H1 (cell line): ENCODE data around the gene NOS1AP. TPM values are rescaled to one million over a fixed set of nuclear protein-coding genes. Genes with fewer than 3 reads are reported as not detected.

Experiments used
- CTCF ChIA-PET: fragments of 300-600 bp; sonication (Branson Sonifier 250); formaldehyde crosslinking; loops from one replicate; lab custom pipeline; 2021; ENCODE audit not compliant: partially characterized antibody; lab: Charles Lee
- POLR2A ChIA-PET: fragments of 300-600 bp; sonication (Branson Sonifier 250); formaldehyde crosslinking; loops from one replicate; lab custom pipeline; 2021; ENCODE audit warnings: inconsistent platforms; ENCODE audit not compliant: partially characterized antibody; lab: Charles Lee
- DNase-seq, 2 experiments: peaks; one replicate each; pipeline versions ENCODE4 v3.0.0 to v3.0.0-alpha.2; 2010 to 2022; ENCODE audit warnings: low spot score in 2 of 2, low read depth in 1 of 2, mixed read lengths in 1 of 2
- FAIRE-seq: peaks from 2 replicates; lab custom pipeline; 2011; peaks lifted over from hg19 to GRCh38; lab: Jason Lieb, UNC
- H2AFZ ChIP-seq: 2 replicates; pipeline ENCODE4 v1.8.1; 2012; ENCODE audit warnings: low read length, inconsistent platforms
- H2AK5ac ChIP-seq: 2 replicates; pipeline ENCODE4 v1.6.1; 2013; ENCODE audit warnings: low read depth, low read length
- H2BK120ac ChIP-seq: replicated peaks from 2 replicates; pipeline ENCODE3; 2013; ENCODE audit warnings: low read depth, low read length, inconsistent platforms
- H2BK12ac ChIP-seq: 2 replicates; pipeline ENCODE4 v1.6.1; 2013; ENCODE audit warnings: low read depth, low read length
- H2BK15ac ChIP-seq: 2 replicates; pipeline ENCODE4 v1.6.1; 2013; ENCODE audit warnings: low read length
- H2BK20ac ChIP-seq: 2 replicates; pipeline ENCODE4 v1.6.1; 2013; ENCODE audit warnings: low read length
- H2BK5ac ChIP-seq: 2 replicates; pipeline ENCODE4 v1.6.1; 2013; ENCODE audit warnings: low read depth, low read length
- H3K14ac ChIP-seq: 2 replicates; pipeline ENCODE4 v1.6.1; 2013; ENCODE audit warnings: inconsistent platforms; ENCODE audit not compliant: insufficient read length
- H3K18ac ChIP-seq: 2 replicates; pipeline ENCODE4 v1.6.1; 2013; ENCODE audit warnings: low read length; ENCODE audit errors: extremely low read depth
- H3K23ac ChIP-seq: 2 replicates; pipeline ENCODE4 v1.6.1; 2013; ENCODE audit warnings: inconsistent platforms; ENCODE audit not compliant: insufficient read length
- H3K23me2 ChIP-seq: 2 replicates; pipeline ENCODE4 v1.6.1; 2013; ENCODE audit warnings: low read depth, low read length
- H3K27ac ChIP-seq: 2 replicates; pipeline ENCODE4 v1.6.1; 2011; ENCODE audit warnings: low read depth, low read length, inconsistent platforms
- H3K27me3 ChIP-seq, 4 experiments: replicated peaks in 1 of 4; 1 replicate in 1 of 4; 2 replicates in 3 of 4; pipeline versions ENCODE4 v1.6.1 to v1.8.1; 2011 to 2013; ENCODE audit warnings: low read length in 3 of 4, mild to moderate bottlenecking in 3 of 4, inconsistent platforms in 2 of 4, mixed read lengths in 2 of 4, moderate library complexity in 1 of 4; ENCODE audit not compliant: control insufficient read depth in 3 of 4, insufficient read depth in 3 of 4; ENCODE audit errors: extremely low read depth in 1 of 4
- H3K36me3 ChIP-seq, 4 experiments: 2 replicates each; pipeline versions ENCODE4 v1.6.1 to v1.8.1; 2011 to 2013; ENCODE audit warnings: mild to moderate bottlenecking in 4 of 4, low read length in 3 of 4, moderate library complexity in 2 of 4, control low read depth in 1 of 4, inconsistent platforms in 1 of 4; ENCODE audit not compliant: insufficient read depth in 4 of 4, control insufficient read depth in 2 of 4
- H3K4ac ChIP-seq: replicated peaks from 2 replicates; pipeline ENCODE3; 2013; ENCODE audit warnings: low read length, low read depth, mixed read lengths, inconsistent platforms; ENCODE audit not compliant: insufficient read length
- H3K4me1 ChIP-seq, 4 experiments: replicated peaks in 1 of 4; 1 replicate in 1 of 4; 2 replicates in 3 of 4; pipeline versions ENCODE4 v1.6.1 to v1.8.1; 2011 to 2013; ENCODE audit warnings: low read length in 3 of 4, inconsistent platforms in 2 of 4, mixed read lengths in 1 of 4; ENCODE audit not compliant: insufficient read depth in 4 of 4, control insufficient read depth in 3 of 4
- H3K4me2 ChIP-seq, 2 experiments: 2 replicates each; pipeline versions ENCODE4 v1.6.1 to v1.8.1; 2011 to 2013; ENCODE audit warnings: low read depth in 2 of 2, low read length in 2 of 2, control low read depth in 1 of 2, inconsistent platforms in 1 of 2, mild to moderate bottlenecking in 1 of 2; ENCODE audit not compliant: insufficient read depth in 1 of 2
- H3K4me3 ChIP-seq, 4 experiments: fragments of 200-600, 300-600 bp in 1 of 4; sonication (generic), shearing (Covaris generic), sonication (Bioruptor Twin) in 1 of 4; 2 replicates each; pipeline versions ENCODE4 v1.5.1 to v1.8.1; 2011 to 2016; ENCODE audit warnings: low read length in 4 of 4, low read depth in 3 of 4, control low read depth in 2 of 4, inconsistent platforms in 2 of 4, mild to moderate bottlenecking in 2 of 4, mixed read lengths in 1 of 4, moderate library complexity in 1 of 4; ENCODE audit not compliant: insufficient read depth in 2 of 4; ENCODE audit errors: extremely low read depth in 1 of 4
- H3K56ac ChIP-seq: replicated peaks from 2 replicates; pipeline ENCODE3; 2013; ENCODE audit warnings: low read depth, mild to moderate bottlenecking, mixed read lengths, low read length, inconsistent platforms; ENCODE audit not compliant: insufficient read length
- H3K79me1 ChIP-seq: 2 replicates; pipeline ENCODE4 v1.6.1; 2013; ENCODE audit warnings: low read depth, low read length, control low read depth
- H3K79me2 ChIP-seq, 2 experiments: 2 replicates each; pipeline versions ENCODE4 v1.6.1 to v1.8.1; 2012 to 2013; ENCODE audit warnings: low read length in 2 of 2, mild to moderate bottlenecking in 2 of 2, inconsistent platforms in 1 of 2; ENCODE audit not compliant: insufficient read depth in 2 of 2, control insufficient read depth in 1 of 2
- H3K9ac ChIP-seq, 4 experiments: replicated peaks in 1 of 4; 1 replicate in 1 of 4; 2 replicates in 3 of 4; pipeline versions ENCODE4 v1.6.1 to v1.8.1; 2011 to 2013; ENCODE audit warnings: low read depth in 3 of 4, low read length in 3 of 4, control low read depth in 2 of 4, mild to moderate bottlenecking in 2 of 4, moderate library complexity in 2 of 4, inconsistent platforms in 1 of 4; ENCODE audit errors: extremely low read depth in 1 of 4
- H3K9me3 ChIP-seq, 2 experiments: 2 replicates each; pipeline versions ENCODE4 v1.6.1 to v1.8.1; 2012 to 2013; ENCODE audit warnings: mild to moderate bottlenecking in 2 of 2, moderate library complexity in 2 of 2, control low read depth in 1 of 2, inconsistent platforms in 1 of 2, low read depth in 1 of 2, low read length in 1 of 2, mixed read lengths in 1 of 2; ENCODE audit not compliant: insufficient read depth in 2 of 2
- H4K20me1 ChIP-seq, 2 experiments: replicated peaks in 1 of 2; 2 replicates each; pipeline versions ENCODE3 to v1.8.1; 2011 to 2013; ENCODE audit warnings: inconsistent platforms in 2 of 2, low read length in 2 of 2, mild to moderate bottlenecking in 1 of 2; ENCODE audit not compliant: insufficient read depth in 2 of 2, control insufficient read depth in 1 of 2
- H4K5ac ChIP-seq: 2 replicates; pipeline ENCODE4 v1.6.1; 2013; ENCODE audit warnings: low read length, low read depth, mixed read lengths, inconsistent platforms; ENCODE audit not compliant: insufficient read length
- H4K8ac ChIP-seq: 2 replicates; pipeline ENCODE4 v1.8.0; 2013; ENCODE audit warnings: mild to moderate bottlenecking, moderate library complexity, low read length, inconsistent platforms; ENCODE audit not compliant: insufficient read depth; ENCODE audit errors: extremely low read depth
- H4K91ac ChIP-seq: replicated peaks from 2 replicates; pipeline ENCODE3; 2013; ENCODE audit warnings: low read length, mixed read lengths, inconsistent platforms; ENCODE audit not compliant: insufficient read length
- CBX8 ChIP-seq: fragments of 300-800, 300-1000 bp; sonication (generic); IDR thresholded peaks from 2 replicates; pipeline ENCODE4 v1.7.1; 2016; ENCODE audit warnings: low read depth, low read length, borderline replicate concordance
- CHD1 ChIP-seq: IDR thresholded peaks from 2 replicates; pipeline ENCODE4 v1.6.1; 2012; ENCODE audit warnings: low read depth, low read length, improper control_type of control experiment
- CREB1 ChIP-seq: IDR thresholded peaks from 2 replicates; pipeline ENCODE4 v1.6.1; 2012; ENCODE audit warnings: inconsistent platforms
- EZH2 ChIP-seq: fragments of 200-600 bp; sonication (generic); IDR thresholded peaks from 2 replicates; pipeline ENCODE4 v1.7.1; 2012; ENCODE audit warnings: low read depth, mild to moderate bottlenecking, moderate library complexity, low read length, inconsistent platforms; ENCODE audit not compliant: severe bottlenecking
- FOSL1 ChIP-seq: IDR thresholded peaks from 2 replicates; pipeline ENCODE4 v1.6.1; 2011; ENCODE audit warnings: mild to moderate bottlenecking, low read depth, low read length, moderate library complexity; ENCODE audit not compliant: insufficient read depth
- POLR2AphosphoS5 ChIP-seq: IDR thresholded peaks from 2 replicates; pipeline ENCODE4 v1.6.1; 2011; ENCODE audit warnings: low read depth, low read length
- RAD21 ChIP-seq, 2 experiments: IDR thresholded peaks in 1 of 2; conservative IDR thresholded peaks in 1 of 2; 2 replicates each; pipeline ENCODE4 v1.6.1; 2011; ENCODE audit warnings: low read depth in 2 of 2, low read length in 2 of 2, improper control_type of control experiment in 1 of 2, inconsistent platforms in 1 of 2, mild to moderate bottlenecking in 1 of 2, moderate library complexity in 1 of 2
- TCF12 ChIP-seq: IDR thresholded peaks from 2 replicates; pipeline ENCODE4 v1.6.1; 2011; ENCODE audit warnings: low read depth, mild to moderate bottlenecking, low read length
- WGBS, 2 experiments: shearing (Covaris generic) in 1 of 2; methylation state at CpG; one replicate each; pipeline versions ENCODE4 v1.1.6 to v1.1.7; 2013 to 2015; ENCODE audit warnings: low lambda C conversion rate in 2 of 2, mixed read lengths in 2 of 2, inconsistent platforms in 1 of 2, low coverage in 1 of 2, missing lambda C conversion rate in 1 of 2; ENCODE audit not compliant: insufficient replicate concordance in 2 of 2, insufficient coverage in 1 of 2, insufficient read length in 1 of 2; ENCODE audit errors: extremely low coverage in 1 of 2, missing lambda C conversion rate in 1 of 2; 5-methylcytosine and 5-hydroxymethylcytosine counted together
- polyA plus RNA-seq, 7 experiments: library from polyadenylated mRNA; depleted of rRNA in 3 of 7; stranded (reverse) in 5 of 7; unstranded in 2 of 7; fragments of >200 nt in 5 of 7; fragments of 200-250 nt in 2 of 7; gene quantifications; 1 replicate in 5 of 7; 2 replicates in 1 of 7; 4 replicates in 1 of 7; pipeline versions ENCODE4 v1.2.1 to v1.2.3, GENCODE V29; 2011 to 2013; ENCODE audit warnings: missing spikeins in 2 of 7, mixed read lengths in 2 of 7
- total RNA-seq: library from RNA; stranded (reverse); fragmentation: NEBNext Ultra II Directional; extraction: Animal tissue kit (Norgen Biotek cat#: 25700); gene quantifications from 2 replicates; pipeline ENCODE4 v1.2.1, GENCODE V29; 2021
- TF ChIP-seq, protein P1 (sequence below), 3 experiments: IDR thresholded peaks; 1 replicate in 2 of 3; 2 replicates in 1 of 3; pipeline versions ENCODE4 v1.5.1 to v1.6.1; 2011; ENCODE audit warnings: low read length in 3 of 3, mild to moderate bottlenecking in 3 of 3, inconsistent platforms in 2 of 3, low read depth in 1 of 3, moderate library complexity in 1 of 3; ENCODE audit not compliant: insufficient read depth in 1 of 3; ENCODE audit errors: control extremely low read depth in 1 of 3

NOS1AP gene
- total and polyA plus RNA-seq, 2 of the 8 experiments (the other 6 are each of a cell fraction or from before 2014, with no cell fraction given) = 2.4 to 12.1 TPM

DNA sequence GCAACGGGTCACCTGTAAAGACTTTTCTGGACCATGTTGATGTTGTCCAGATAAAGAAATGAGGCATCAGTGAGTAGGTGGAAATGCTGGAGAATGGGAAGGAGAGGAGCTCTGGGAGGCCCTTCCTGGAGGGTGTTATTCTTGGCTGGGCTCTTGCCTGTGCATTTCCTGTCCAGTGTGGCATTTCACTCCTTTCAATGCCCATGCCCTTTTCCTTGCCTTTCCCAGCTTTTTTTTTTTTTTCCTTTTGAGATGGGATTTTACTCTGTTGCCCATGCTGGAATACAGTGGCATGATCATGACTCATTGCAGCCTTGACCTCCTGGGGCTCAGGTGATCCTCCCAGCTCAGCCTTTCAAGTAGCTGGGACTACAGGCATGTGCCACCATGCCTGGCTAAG lies 11.8 kb downstream of the NOS1AP start:
- WGBS, 2 experiments = 81% methylated on average over 1 of the region's 1 CpG; no CpG with 5 or more reads in 1 of the 2 experiments
- no peak for FAIRE-seq
- TF ChIP-seq POLR2AphosphoS5 = no peak
- TF ChIP-seq, protein P1, sequence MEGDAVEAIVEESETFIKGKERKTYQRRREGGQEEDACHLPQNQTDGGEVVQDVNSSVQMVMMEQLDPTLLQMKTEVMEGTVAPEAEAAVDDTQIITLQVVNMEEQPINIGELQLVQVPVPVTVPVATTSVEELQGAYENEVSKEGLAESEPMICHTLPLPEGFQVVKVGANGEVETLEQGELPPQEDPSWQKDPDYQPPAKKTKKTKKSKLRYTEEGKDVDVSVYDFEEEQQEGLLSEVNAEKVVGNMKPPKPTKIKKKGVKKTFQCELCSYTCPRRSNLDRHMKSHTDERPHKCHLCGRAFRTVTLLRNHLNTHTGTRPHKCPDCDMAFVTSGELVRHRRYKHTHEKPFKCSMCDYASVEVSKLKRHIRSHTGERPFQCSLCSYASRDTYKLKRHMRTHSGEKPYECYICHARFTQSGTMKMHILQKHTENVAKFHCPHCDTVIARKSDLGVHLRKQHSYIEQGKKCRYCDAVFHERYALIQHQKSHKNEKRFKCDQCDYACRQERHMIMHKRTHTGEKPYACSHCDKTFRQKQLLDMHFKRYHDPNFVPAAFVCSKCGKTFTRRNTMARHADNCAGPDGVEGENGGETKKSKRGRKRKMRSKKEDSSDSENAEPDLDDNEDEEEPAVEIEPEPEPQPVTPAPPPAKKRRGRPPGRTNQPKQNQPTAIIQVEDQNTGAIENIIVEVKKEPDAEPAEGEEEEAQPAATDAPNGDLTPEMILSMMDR (IDR thresholded peaks at IDR 0.05; ENCODE audit: control extremely low read depth in 1 of 3, insufficient read depth in 1 of 3, low read depth in 1 of 3, low read length in 3 of 3) = no peak
- TF ChIP-seq EZH2 = no peak
- TF ChIP-seq RAD21 (IDR thresholded peaks at IDR 0.05 in 1 of 2, conservative IDR thresholded peaks at IDR 0.05 in 1 of 2; ENCODE audit: low read depth in 2 of 2, low read length in 2 of 2) = no peak
- no peak for TF ChIP-seq CBX8
- no peak for TF ChIP-seq FOSL1
- TF ChIP-seq TCF12 = no peak
- TF ChIP-seq CHD1 = no peak
- TF ChIP-seq CREB1 = no peak

More for the DNA sequence above, 11.8 kb downstream of the NOS1AP start:
- no peak overlapping the region for H4K8ac ChIP-seq
- H2AFZ ChIP-seq = no peak overlapping the region
- ChIA-PET CTCF (interaction anchor here (1.0 kb wide), 1 partner anchor 88 kb away, joined by 4 read pairs; no protein-coding TSS in a partner anchor), POLR2A (interaction anchor here (1.2 kb wide), 2 partner anchors 14 to 195 kb away, joined by 3 to 4 read pairs; no protein-coding TSS in a partner anchor)
- no peak overlapping the region for H2BK15ac ChIP-seq
- H2BK120ac ChIP-seq = no peak overlapping the region
- H4K5ac ChIP-seq = no peak overlapping the region
- no peak overlapping the region for H2AK5ac ChIP-seq
- H3K4me1 ChIP-seq = peaks cover 0 to 14% (median 4%) of the 10 kb centered on the region in 4 experiments; a peak in 4 of 7 replicates
- H3K23me2 ChIP-seq = no peaks in the 10 kb centered on the region
- H3K23ac ChIP-seq = no peak overlapping the region
- peaks cover 2% of the 10 kb centered on the region for H3K79me1 ChIP-seq
- H4K20me1 ChIP-seq = peaks cover 3 to 7% of the 10 kb centered on the region in 2 experiments
- no peaks in the 10 kb centered on the region for H3K36me3 ChIP-seq
- DNase-seq = no peak
- no peak overlapping the region for H3K4ac ChIP-seq
- H3K27me3 ChIP-seq = no peaks in the 10 kb centered on the region
- peaks cover 0 to 92% of the 10 kb centered on the region in 2 experiments; a peak in 2 of 4 replicates for H3K79me2 ChIP-seq
- H3K4me3 ChIP-seq = no peak overlapping the region
- H3K27ac ChIP-seq = no peak overlapping the region
- H2BK20ac ChIP-seq = no peak overlapping the region
- H2BK5ac ChIP-seq = no peak overlapping the region
- no peaks in the 10 kb centered on the region for H3K9me3 ChIP-seq
- no peak overlapping the region for H3K9ac ChIP-seq
- no peak overlapping the region for H3K4me2 ChIP-seq
- no peak overlapping the region for H2BK12ac ChIP-seq
- H3K18ac ChIP-seq = no peak overlapping the region
- no peak overlapping the region for H3K14ac ChIP-seq
- H3K56ac ChIP-seq = no peak overlapping the region
- no peak overlapping the region for H4K91ac ChIP-seq
